Measurements from ENCODE around the gene COL6A1.

GRCh38 chr21:46046471-46046870 is 64.9 kb downstream of the COL6A1 start:
- no peak for TF ChIP-seq CTCF (IDR thresholded peaks at IDR 0.05; ENCODE audit: low read depth, low read length, poor library complexity, severe bottlenecking)
- TF ChIP-seq EZH2phosphoT487 (IDR thresholded peaks at IDR 0.05; ENCODE audit: borderline replicate concordance, low read length): no peak

Measured in DOHH2 (cell line).